ENCODE results near the gene PZP.

DNA sequence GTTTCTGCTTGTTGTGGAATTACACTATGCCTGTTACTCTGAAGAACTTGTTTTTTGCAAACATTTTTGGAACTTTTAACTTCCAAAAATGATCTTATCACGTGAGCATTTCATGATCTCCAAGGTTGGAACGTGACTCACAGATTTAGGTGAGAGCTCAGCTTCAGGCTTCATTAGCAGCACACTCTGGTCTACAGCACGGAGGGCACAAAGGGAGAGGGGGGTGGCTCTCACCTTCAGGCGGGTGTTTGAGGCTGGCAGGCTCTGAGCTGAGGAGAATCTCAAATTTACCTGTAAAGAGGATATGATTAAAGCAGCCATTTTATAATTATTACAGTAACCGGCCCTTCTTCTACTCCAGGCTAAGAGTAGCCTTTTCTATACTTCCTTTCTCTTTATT, 45.3 kb upstream of the PZP start:
- TF ChIP-seq, protein P1, sequence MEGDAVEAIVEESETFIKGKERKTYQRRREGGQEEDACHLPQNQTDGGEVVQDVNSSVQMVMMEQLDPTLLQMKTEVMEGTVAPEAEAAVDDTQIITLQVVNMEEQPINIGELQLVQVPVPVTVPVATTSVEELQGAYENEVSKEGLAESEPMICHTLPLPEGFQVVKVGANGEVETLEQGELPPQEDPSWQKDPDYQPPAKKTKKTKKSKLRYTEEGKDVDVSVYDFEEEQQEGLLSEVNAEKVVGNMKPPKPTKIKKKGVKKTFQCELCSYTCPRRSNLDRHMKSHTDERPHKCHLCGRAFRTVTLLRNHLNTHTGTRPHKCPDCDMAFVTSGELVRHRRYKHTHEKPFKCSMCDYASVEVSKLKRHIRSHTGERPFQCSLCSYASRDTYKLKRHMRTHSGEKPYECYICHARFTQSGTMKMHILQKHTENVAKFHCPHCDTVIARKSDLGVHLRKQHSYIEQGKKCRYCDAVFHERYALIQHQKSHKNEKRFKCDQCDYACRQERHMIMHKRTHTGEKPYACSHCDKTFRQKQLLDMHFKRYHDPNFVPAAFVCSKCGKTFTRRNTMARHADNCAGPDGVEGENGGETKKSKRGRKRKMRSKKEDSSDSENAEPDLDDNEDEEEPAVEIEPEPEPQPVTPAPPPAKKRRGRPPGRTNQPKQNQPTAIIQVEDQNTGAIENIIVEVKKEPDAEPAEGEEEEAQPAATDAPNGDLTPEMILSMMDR (conservative IDR thresholded peaks at IDR 0.05; ENCODE audit: low read depth in 2 of 2), result no peak
- TF ChIP-seq STAT1 (IDR thresholded peaks at IDR 0.05; ENCODE audit: unreplicated experiment), result no peak
- no peak for TF ChIP-seq NANOG (IDR thresholded peaks at IDR 0.05; ENCODE audit: borderline replicate concordance)
- TF ChIP-seq, protein P2, sequence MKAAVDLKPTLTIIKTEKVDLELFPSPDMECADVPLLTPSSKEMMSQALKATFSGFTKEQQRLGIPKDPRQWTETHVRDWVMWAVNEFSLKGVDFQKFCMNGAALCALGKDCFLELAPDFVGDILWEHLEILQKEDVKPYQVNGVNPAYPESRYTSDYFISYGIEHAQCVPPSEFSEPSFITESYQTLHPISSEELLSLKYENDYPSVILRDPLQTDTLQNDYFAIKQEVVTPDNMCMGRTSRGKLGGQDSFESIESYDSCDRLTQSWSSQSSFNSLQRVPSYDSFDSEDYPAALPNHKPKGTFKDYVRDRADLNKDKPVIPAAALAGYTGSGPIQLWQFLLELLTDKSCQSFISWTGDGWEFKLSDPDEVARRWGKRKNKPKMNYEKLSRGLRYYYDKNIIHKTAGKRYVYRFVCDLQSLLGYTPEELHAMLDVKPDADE (IDR thresholded peaks at IDR 0.05), result no peak
- TF ChIP-seq EZH2 (IDR thresholded peaks at IDR 0.05; ENCODE audit: low read depth, unreplicated experiment), result no peak
- TF ChIP-seq, protein P3, sequence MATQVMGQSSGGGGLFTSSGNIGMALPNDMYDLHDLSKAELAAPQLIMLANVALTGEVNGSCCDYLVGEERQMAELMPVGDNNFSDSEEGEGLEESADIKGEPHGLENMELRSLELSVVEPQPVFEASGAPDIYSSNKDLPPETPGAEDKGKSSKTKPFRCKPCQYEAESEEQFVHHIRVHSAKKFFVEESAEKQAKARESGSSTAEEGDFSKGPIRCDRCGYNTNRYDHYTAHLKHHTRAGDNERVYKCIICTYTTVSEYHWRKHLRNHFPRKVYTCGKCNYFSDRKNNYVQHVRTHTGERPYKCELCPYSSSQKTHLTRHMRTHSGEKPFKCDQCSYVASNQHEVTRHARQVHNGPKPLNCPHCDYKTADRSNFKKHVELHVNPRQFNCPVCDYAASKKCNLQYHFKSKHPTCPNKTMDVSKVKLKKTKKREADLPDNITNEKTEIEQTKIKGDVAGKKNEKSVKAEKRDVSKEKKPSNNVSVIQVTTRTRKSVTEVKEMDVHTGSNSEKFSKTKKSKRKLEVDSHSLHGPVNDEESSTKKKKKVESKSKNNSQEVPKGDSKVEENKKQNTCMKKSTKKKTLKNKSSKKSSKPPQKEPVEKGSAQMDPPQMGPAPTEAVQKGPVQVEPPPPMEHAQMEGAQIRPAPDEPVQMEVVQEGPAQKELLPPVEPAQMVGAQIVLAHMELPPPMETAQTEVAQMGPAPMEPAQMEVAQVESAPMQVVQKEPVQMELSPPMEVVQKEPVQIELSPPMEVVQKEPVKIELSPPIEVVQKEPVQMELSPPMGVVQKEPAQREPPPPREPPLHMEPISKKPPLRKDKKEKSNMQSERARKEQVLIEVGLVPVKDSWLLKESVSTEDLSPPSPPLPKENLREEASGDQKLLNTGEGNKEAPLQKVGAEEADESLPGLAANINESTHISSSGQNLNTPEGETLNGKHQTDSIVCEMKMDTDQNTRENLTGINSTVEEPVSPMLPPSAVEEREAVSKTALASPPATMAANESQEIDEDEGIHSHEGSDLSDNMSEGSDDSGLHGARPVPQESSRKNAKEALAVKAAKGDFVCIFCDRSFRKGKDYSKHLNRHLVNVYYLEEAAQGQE (IDR thresholded peaks at IDR 0.05; ENCODE audit: unreplicated experiment), result no peak
- TF ChIP-seq POLR2AphosphoS5 (IDR thresholded peaks at IDR 0.05; ENCODE audit: low read depth), result no peak
- no peak for TF ChIP-seq EZH2phosphoT487 (IDR thresholded peaks at IDR 0.05; ENCODE audit: unreplicated experiment)
- TF ChIP-seq, protein P4, sequence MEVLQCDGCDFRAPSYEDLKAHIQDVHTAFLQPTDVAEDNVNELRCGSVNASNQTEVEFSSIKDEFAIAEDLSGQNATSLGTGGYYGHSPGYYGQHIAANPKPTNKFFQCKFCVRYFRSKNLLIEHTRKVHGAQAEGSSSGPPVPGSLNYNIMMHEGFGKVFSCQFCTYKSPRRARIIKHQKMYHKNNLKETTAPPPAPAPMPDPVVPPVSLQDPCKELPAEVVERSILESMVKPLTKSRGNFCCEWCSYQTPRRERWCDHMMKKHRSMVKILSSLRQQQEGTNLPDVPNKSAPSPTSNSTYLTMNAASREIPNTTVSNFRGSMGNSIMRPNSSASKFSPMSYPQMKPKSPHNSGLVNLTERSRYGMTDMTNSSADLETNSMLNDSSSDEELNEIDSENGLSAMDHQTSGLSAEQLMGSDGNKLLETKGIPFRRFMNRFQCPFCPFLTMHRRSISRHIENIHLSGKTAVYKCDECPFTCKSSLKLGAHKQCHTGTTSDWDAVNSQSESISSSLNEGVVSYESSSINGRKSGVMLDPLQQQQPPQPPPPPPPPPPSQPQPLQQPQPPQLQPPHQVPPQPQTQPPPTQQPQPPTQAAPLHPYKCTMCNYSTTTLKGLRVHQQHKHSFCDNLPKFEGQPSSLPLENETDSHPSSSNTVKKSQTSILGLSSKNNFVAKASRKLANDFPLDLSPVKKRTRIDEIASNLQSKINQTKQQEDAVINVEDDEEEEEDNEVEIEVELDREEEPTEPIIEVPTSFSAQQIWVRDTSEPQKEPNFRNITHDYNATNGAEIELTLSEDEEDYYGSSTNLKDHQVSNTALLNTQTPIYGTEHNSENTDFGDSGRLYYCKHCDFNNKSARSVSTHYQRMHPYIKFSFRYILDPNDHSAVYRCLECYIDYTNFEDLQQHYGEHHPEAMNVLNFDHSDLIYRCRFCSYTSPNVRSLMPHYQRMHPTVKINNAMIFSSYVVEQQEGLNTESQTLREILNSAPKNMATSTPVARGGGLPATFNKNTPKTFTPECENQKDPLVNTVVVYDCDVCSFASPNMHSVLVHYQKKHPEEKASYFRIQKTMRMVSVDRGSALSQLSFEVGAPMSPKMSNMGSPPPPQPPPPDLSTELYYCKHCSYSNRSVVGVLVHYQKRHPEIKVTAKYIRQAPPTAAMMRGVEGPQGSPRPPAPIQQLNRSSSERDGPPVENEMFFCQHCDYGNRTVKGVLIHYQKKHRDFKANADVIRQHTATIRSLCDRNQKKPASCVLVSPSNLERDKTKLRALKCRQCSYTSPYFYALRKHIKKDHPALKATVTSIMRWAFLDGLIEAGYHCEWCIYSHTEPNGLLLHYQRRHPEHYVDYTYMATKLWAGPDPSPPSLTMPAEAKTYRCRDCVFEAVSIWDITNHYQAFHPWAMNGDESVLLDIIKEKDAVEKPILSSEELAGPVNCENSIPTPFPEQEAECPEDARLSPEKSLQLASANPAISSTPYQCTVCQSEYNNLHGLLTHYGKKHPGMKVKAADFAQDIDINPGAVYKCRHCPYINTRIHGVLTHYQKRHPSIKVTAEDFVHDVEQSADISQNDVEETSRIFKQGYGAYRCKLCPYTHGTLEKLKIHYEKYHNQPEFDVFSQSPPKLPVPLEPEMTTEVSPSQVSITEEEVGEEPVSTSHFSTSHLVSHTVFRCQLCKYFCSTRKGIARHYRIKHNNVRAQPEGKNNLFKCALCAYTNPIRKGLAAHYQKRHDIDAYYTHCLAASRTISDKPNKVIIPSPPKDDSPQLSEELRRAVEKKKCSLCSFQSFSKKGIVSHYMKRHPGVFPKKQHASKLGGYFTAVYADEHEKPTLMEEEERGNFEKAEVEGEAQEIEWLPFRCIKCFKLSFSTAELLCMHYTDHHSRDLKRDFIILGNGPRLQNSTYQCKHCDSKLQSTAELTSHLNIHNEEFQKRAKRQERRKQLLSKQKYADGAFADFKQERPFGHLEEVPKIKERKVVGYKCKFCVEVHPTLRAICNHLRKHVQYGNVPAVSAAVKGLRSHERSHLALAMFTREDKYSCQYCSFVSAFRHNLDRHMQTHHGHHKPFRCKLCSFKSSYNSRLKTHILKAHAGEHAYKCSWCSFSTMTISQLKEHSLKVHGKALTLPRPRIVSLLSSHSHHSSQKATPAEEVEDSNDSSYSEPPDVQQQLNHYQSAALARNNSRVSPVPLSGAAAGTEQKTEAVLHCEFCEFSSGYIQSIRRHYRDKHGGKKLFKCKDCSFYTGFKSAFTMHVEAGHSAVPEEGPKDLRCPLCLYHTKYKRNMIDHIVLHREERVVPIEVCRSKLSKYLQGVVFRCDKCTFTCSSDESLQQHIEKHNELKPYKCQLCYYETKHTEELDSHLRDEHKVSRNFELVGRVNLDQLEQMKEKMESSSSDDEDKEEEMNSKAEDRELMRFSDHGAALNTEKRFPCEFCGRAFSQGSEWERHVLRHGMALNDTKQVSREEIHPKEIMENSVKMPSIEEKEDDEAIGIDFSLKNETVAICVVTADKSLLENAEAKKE (CRISPR knock-in tag; IDR thresholded peaks at IDR 0.05), result no peak
- TF ChIP-seq CREB1 (CRISPR knock-in tag; IDR thresholded peaks at IDR 0.05; ENCODE audit: low read depth), result no peak
- no peak for TF ChIP-seq ZNF331 (CRISPR knock-in tag; IDR thresholded peaks at IDR 0.05; ENCODE audit: low read depth)
- no peak for TF ChIP-seq JUNB (IDR thresholded peaks at IDR 0.05; ENCODE audit: unreplicated experiment)
- TF ChIP-seq ZNF114 (CRISPR knock-in tag; IDR thresholded peaks at IDR 0.05), result no peak

All from GM23338 (cell line).